Breast epithelium (tissue), 4 donors: ENCODE measurements around the gene MRPL16. TPM values are rescaled to one million over a fixed set of nuclear protein-coding genes. Genes with fewer than 3 reads are reported as not detected.
"Not testable (repeated sequence)": the region's sequence is repeated elsewhere in the genome, so short reads cannot be mapped to it uniquely, and the experiment has no call there.

Source experiments
- DNase-seq, 2 donors: peaks; one replicate each; pipeline ENCODE4 v3.0.0-alpha.2; 2019; ENCODE audit warnings: low spot score in 2 of 2
- H3K27ac ChIP-seq, 2 donors: fragments of 200-600 bp; sonication (generic) in 1 of 2; one replicate each; pipeline ENCODE4 v1.5.1; 2016 to 2019; ENCODE audit warnings: mild to moderate bottlenecking in 1 of 2
- H3K27me3 ChIP-seq, 2 donors: fragments of 200-600 bp; sonication (generic) in 1 of 2; one replicate each; pipeline versions ENCODE4 v1.5.1 to v1.6.0; 2017 to 2019; ENCODE audit warnings: control low read depth in 1 of 2, mild to moderate bottlenecking in 1 of 2
- H3K36me3 ChIP-seq: fragments of 200-600 bp; one replicate; pipeline ENCODE4 v1.5.1; 2019
- H3K4me1 ChIP-seq, 2 donors: fragments of 200-600 bp; sonication (generic); one replicate each; pipeline ENCODE4 v1.5.1; 2016 to 2019; ENCODE audit warnings: control low read depth in 1 of 2
- H3K4me3 ChIP-seq, 3 donors: fragments of 200-600 bp; sonication (generic); 1 replicate in 2 of 3; 2 replicates in 1 of 3; pipeline ENCODE4 v1.5.1; 2016 to 2019; ENCODE audit warnings: mild to moderate bottlenecking in 3 of 3, moderate library complexity in 2 of 3
- H3K9me3 ChIP-seq, 2 donors: fragments of 200-600 bp; sonication (generic) in 1 of 2; one replicate each; pipeline ENCODE4 v1.5.1; 2016 to 2019; ENCODE audit warnings: control low read depth in 1 of 2
- CTCF ChIP-seq, 3 donors: fragments of 450-650 bp; IDR thresholded peaks; one replicate each; pipeline ENCODE4 v1.5.1; 2016 to 2017; ENCODE audit warnings: antibody characterized with exemption in 3 of 3, mild to moderate bottlenecking in 3 of 3, moderate library complexity in 3 of 3
- POLR2A ChIP-seq: fragments of 450-650 bp; IDR thresholded peaks from one replicate; pipeline ENCODE4 v1.6.1; 2016; ENCODE audit warnings: antibody characterized with exemption, mild to moderate bottlenecking, moderate library complexity
- POLR2AphosphoS5 ChIP-seq, 3 donors: sonication (generic); formaldehyde crosslinking; IDR thresholded peaks; one replicate each; pipeline ENCODE4 v1.6.1; 2017; ENCODE audit warnings: antibody characterized with exemption in 3 of 3
- intact Hi-C: fragments of 100-400 bp; cut with DNase I; formaldehyde crosslinking; loops from one replicate; pipeline ENCODE4 v1.15.1; 2023; ENCODE audit warnings: low total_unique reads
- total RNA-seq, 3 donors: library from RNA; depleted of rRNA; stranded (reverse); fragments of >200 nt; gene quantifications; one replicate each; pipeline ENCODE4 v1.1.0, GENCODE V29; 2016

The MRPL16 gene
- total RNA-seq, 3 donors from 2014 or later = 36.3 to 41.4 (median 37.4) TPM

- intact Hi-C loops = no loop called here
- H3K4me1 ChIP-seq = no peaks in the 10 kb centered on the region
- DNase-seq = no peak
- no peaks in the 10 kb centered on the region for H3K36me3 ChIP-seq
- H3K4me3 ChIP-seq = no peak overlapping the region
- no peaks in the 10 kb centered on the region for H3K27me3 ChIP-seq
- peak overlapping the region in 1 of 2 donors; percentile 7 for H3K27ac ChIP-seq
- TF ChIP-seq CTCF (IDR thresholded peaks at IDR 0.05) (no peak), POLR2AphosphoS5 (IDR thresholded peaks at IDR 0.05) (no peak), POLR2A (no peak)
- no peaks in the 10 kb centered on the region for H3K9me3 ChIP-seq
These were observed 38.6 kb upstream of the MRPL16 start for GRCh38 chr11:59849129-59849528.

- H3K4me3 ChIP-seq, intact Hi-C loops, H3K4me1 ChIP-seq, H3K27ac ChIP-seq, H3K36me3 ChIP-seq, H3K9me3 ChIP-seq, H3K27me3 ChIP-seq, DNase-seq: not testable (repeated sequence)
These were observed 37.9 kb upstream of the MRPL16 start for GRCh38 chr11:59848439-59848838.

GRCh38 chr11:59847626-59848025 lies 37.0 kb upstream of the MRPL16 start:
- Histone ChIP-seq H3K27ac (no peak overlapping the region), H3K4me1 (no peaks in the 10 kb centered on the region), H3K9me3 (no peaks in the 10 kb centered on the region), H3K36me3 (no peaks in the 10 kb centered on the region), H3K4me3 (no peak overlapping the region), H3K27me3 (no peaks in the 10 kb centered on the region)
- intact Hi-C loops = no loop called here
- no peak for TF ChIP-seq POLR2A
- no peak for TF ChIP-seq CTCF (IDR thresholded peaks at IDR 0.05)
- no peak for TF ChIP-seq POLR2AphosphoS5 (IDR thresholded peaks at IDR 0.05)
- no peak for DNase-seq

- Histone ChIP-seq H3K4me3 (no peak overlapping the region), H3K27me3 (no peaks in the 10 kb centered on the region), H3K9me3 (no peaks in the 10 kb centered on the region), H3K36me3 (no peaks in the 10 kb centered on the region), H3K27ac (no peak overlapping the region), H3K4me1 (no peaks in the 10 kb centered on the region)
- DNase-seq = no peak
- intact Hi-C loops = no loop called here
- TF ChIP-seq CTCF (IDR thresholded peaks at IDR 0.05) (no peak), POLR2AphosphoS5 (IDR thresholded peaks at IDR 0.05) (no peak), POLR2A (no peak)
These were observed 36.0 kb upstream of the MRPL16 start for GRCh38 chr11:59846556-59846955.

- Histone ChIP-seq H3K4me3 (no peak within 1 kb of the TSS), H3K4me1 (no peaks in the 10 kb centered on the region), H3K27me3 (no peaks in the 10 kb centered on the region), H3K27ac (no peak within 1 kb of the TSS), H3K9me3 (no peaks in the 10 kb centered on the region), H3K36me3 (no peaks in the 10 kb centered on the region)
- intact Hi-C loops = no loop called here
- TF ChIP-seq POLR2AphosphoS5 (IDR thresholded peaks at IDR 0.05) = no peak
- TF ChIP-seq POLR2A = no peak
- no peak for TF ChIP-seq CTCF (IDR thresholded peaks at IDR 0.05)
- no peak for DNase-seq
These were observed 34.8 kb upstream of the MRPL16 start, which contains the start of gene CBLIF for GRCh38 chr11:59845399-59845798. CBLIF (minus strand) TSS chr11:59845499; CDS start chr11:59845453, 46 bp downstream.

- no peak overlapping the region for H3K4me3 ChIP-seq
- no peak overlapping the region for H3K27ac ChIP-seq
- no peaks in the 10 kb centered on the region for H3K27me3 ChIP-seq
- no peaks in the 10 kb centered on the region for H3K4me1 ChIP-seq
- no peaks in the 10 kb centered on the region for H3K9me3 ChIP-seq
- no peaks in the 10 kb centered on the region for H3K36me3 ChIP-seq
- no peak for TF ChIP-seq POLR2AphosphoS5 (IDR thresholded peaks at IDR 0.05)
- no peak for TF ChIP-seq CTCF (IDR thresholded peaks at IDR 0.05)
- TF ChIP-seq POLR2A = no peak
- no peak for DNase-seq
- intact Hi-C loops = no loop called here
These were observed 31.7 kb upstream of the MRPL16 start for GRCh38 chr11:59842316-59842715.
